ENCODE data around the gene CDC42BPB.
"Not testable (repeated sequence)": the region's sequence is repeated elsewhere in the genome, so short reads cannot be mapped to it uniquely, and the experiment has no call there.

CDC42BPB gene

GRCh38 chr14:103041464-103041863 is 15.9 kb downstream of the CDC42BPB start:
- no peak for DNase-seq

GRCh38 chr14:103033681-103034096 is 23.7 kb downstream of the CDC42BPB start:
- no peak for DNase-seq

GRCh38 chr14:103031956-103032355 is 25.4 kb downstream of the CDC42BPB start:
- DNase-seq: no peak

GRCh38 chr14:103031566-103031911 is 25.8 kb downstream of the CDC42BPB start:
- no peak for DNase-seq

- DNase-seq: no peak
Observed at GRCh38 chr14:103030741-103031565, 26.4 kb downstream of the CDC42BPB start.

- no peak for DNase-seq
Observed at GRCh38 chr14:103029936-103030335, 27.4 kb downstream of the CDC42BPB start.

GRCh38 chr14:103028772-103029171 is 28.6 kb downstream of the CDC42BPB start:
- no peak for DNase-seq

GRCh38 chr14:103028161-103028767 is 29.1 kb downstream of the CDC42BPB start:
- DNase-seq: no peak

- DNase-seq: no peak
Observed at GRCh38 chr14:103027451-103027850, 29.9 kb downstream of the CDC42BPB start.

GRCh38 chr14:103026988-103027387 is 30.4 kb downstream of the CDC42BPB start:
- no peak for DNase-seq

GRCh38 chr14:103026196-103026595 is 31.2 kb downstream of the CDC42BPB start:
- DNase-seq: not testable (repeated sequence)

- no peak for DNase-seq
Observed at GRCh38 chr14:103023881-103024473, 33.4 kb downstream of the CDC42BPB start.

GRCh38 chr14:103022685-103023044 is 34.7 kb downstream of the CDC42BPB start:
- no peak for DNase-seq

GRCh38 chr14:103022002-103022684 is 35.2 kb downstream of the CDC42BPB start:
- no peak for DNase-seq

GRCh38 chr14:103021684-103022001 is 35.7 kb downstream of the CDC42BPB start:
- no peak for DNase-seq

GRCh38 chr14:103020271-103021170 is 36.8 kb downstream of the CDC42BPB start:
- DNase-seq: no peak

GRCh38 chr14:103019826-103020225 is 37.5 kb downstream of the CDC42BPB start:
- DNase-seq: no peak

GRCh38 chr14:103019236-103019635 is 38.1 kb downstream of the CDC42BPB start:
- no peak for DNase-seq

GRCh38 chr14:103016594-103016993 is 40.8 kb downstream of the CDC42BPB start:
- DNase-seq: no peak

GRCh38 chr14:103016071-103016470 is 41.3 kb downstream of the CDC42BPB start:
- no peak for DNase-seq

GRCh38 chr14:103015426-103015825 is 41.9 kb downstream of the CDC42BPB start:
- DNase-seq: no peak

GRCh38 chr14:103014466-103015228 is 42.7 kb downstream of the CDC42BPB start:
- DNase-seq: no peak

Measured in activated effector memory CD4-positive, alpha-beta T cell treated with anti-CD3 and anti-CD28 coated beads, Interleukin-2, amount 50 U/mL, for 16 hours (primary cell).